ENCODE data around the gene SIK2.

Gene SIK2

DNA sequence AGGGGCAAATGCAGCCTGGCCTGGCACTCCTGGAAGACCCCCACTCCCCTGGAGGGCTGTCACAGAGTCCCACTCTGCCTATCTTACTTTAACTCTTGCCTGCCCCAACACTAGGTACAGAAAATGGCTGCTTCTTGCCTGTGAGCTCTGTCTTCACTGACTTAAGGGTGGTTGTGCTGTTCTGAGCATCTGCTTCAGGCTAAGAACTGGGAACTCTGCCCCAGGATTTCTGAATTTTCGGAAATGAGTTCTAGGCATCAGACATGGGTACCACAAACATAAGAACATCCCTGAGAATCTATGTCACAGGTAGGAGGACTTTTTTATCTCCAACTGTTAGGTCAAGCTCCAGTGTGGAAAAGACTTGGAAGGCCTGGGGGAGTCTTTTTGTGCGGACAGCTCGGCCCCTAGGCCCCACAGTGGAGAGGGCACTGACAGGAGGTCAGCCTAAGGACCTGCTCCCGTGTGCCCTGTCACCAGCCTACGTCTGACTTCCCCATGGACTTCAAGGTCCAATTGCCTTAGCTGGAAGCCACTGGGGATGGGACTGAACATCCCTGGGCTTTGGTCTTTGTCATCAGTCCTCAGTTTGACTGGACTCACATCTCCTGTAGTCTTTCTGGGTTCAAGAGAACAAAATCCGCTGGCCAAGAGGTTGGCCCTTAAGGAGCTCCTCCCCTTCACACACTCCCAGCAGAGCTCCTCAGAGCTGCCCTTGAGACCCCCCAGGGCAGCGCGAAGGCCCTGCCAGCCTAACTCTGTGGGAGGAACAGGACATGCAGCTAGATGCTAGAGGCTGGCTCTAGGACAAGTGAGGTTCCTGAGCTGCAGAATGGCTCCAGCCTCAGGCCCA, 132.1 kb downstream of the SIK2 start:
- TF ChIP-seq, protein P1, sequence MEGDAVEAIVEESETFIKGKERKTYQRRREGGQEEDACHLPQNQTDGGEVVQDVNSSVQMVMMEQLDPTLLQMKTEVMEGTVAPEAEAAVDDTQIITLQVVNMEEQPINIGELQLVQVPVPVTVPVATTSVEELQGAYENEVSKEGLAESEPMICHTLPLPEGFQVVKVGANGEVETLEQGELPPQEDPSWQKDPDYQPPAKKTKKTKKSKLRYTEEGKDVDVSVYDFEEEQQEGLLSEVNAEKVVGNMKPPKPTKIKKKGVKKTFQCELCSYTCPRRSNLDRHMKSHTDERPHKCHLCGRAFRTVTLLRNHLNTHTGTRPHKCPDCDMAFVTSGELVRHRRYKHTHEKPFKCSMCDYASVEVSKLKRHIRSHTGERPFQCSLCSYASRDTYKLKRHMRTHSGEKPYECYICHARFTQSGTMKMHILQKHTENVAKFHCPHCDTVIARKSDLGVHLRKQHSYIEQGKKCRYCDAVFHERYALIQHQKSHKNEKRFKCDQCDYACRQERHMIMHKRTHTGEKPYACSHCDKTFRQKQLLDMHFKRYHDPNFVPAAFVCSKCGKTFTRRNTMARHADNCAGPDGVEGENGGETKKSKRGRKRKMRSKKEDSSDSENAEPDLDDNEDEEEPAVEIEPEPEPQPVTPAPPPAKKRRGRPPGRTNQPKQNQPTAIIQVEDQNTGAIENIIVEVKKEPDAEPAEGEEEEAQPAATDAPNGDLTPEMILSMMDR (IDR thresholded peaks at IDR 0.05; ENCODE audit: control extremely low read depth, extremely low read depth, low read depth, missing control alignments) = no peak
- no peak for DNase-seq (ENCODE audit: extremely low spot score)
- ChIA-PET CTCF (interaction anchor here (1.1 to 1.7 kb wide), 4 partner anchors 9 to 43 kb away, joined by 3 to 4 read pairs (median 4); no protein-coding TSS in a partner anchor), POLR2A (no interaction called here)

DNA sequence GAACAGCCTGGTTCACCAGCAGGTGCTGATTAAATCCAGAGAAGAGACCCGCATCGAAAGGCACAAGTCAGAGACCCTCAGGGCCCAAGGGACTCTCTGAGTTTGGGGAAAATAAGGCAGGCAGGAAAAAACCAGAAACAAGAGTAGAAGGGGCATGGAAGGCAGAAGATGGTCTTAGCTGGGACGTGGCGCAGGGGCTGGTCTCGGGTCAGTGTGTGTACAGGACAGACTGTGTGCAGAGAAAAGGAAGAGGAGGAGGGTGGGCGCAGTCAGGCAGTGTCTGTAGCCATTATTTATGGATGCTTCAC, 132.7 kb downstream of the SIK2 start:
- DNase-seq (ENCODE audit: extremely low spot score) = no peak
- CTCF ChIA-PET = interaction anchor here (1.1 to 1.7 kb wide), 4 partner anchors 8 to 43 kb away, joined by 3 to 4 read pairs (median 4); no protein-coding TSS in a partner anchor
- TF ChIP-seq, protein P1 (IDR thresholded peaks at IDR 0.05; ENCODE audit: control extremely low read depth, extremely low read depth, low read depth, missing control alignments) = no peak
- POLR2A ChIA-PET = no interaction called here

DNA sequence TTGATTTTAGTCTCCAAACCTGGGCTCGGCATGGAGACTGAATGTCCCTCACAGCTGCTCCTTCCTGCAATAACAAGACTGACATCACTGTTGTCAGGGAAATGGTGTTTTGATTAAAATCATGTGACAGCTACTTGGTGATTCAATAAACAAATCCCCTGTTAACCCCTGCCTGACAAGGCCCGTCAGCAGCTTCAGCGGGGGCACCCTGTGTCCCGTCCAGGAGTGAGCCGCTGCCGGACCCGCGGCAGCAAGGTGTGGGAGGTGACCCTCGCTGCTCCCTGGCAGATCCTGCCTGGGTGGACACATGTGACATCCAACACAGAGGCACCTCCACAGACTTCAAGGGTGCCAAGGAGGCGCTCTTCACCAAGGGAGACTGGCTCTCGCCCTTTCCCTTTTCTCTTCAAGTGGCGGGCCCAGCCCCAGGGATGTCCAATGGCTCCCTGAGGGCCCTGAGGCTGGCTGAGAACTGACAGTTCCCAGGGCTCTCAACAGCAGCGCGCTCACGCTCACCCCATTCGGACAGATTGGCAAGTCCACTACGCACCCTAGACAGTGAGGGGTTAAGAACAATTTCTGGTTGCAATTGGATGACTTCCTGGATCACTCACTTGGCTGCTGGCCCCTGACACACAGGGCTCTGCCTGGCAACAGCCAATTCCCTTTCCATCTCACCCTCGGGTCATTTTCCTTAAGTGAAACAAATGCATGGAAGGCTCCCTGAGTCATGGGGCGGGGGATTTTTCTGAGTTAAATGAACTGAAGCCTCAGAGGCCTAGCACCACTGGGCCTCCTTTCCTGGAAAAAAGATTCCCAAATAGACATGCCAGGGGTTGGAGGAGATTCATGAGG, 133.2 kb downstream of the SIK2 start:
- DNase-seq (ENCODE audit: extremely low spot score) = no peak
- CTCF ChIA-PET = interaction anchor here (1.1 to 1.3 kb wide), 2 partner anchors 13 to 42 kb away, joined by 4 read pairs; no protein-coding TSS in a partner anchor
- TF ChIP-seq, protein P1 (IDR thresholded peaks at IDR 0.05; ENCODE audit: control extremely low read depth, extremely low read depth, low read depth, missing control alignments) = no peak
- POLR2A ChIA-PET = no interaction called here

DNA sequence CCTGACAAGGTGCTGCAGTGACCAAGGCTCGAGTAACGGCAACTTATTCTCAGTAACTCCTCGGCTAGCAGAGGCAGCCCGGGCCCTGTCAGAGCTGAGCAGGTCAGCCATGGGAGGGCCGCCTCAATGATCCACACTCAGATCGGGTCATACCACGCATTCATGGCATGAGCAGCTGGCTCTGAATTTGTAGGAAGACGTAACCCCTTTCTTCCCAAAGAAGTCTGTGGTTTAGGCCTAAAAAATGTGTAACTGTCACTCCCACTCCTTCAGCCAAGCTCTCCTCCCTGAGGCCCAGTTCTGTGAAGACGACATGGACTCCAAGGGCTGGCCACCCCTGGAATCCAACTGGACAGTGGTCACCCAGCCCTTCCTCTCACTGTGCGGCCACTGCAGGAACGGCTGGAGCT, 133.9 kb downstream of the SIK2 start:
- TF ChIP-seq, protein P1 (IDR thresholded peaks at IDR 0.05; ENCODE audit: control extremely low read depth, extremely low read depth, low read depth, missing control alignments) = no peak
- POLR2A ChIA-PET = no interaction called here
- no peak for DNase-seq (ENCODE audit: extremely low spot score)
- CTCF ChIA-PET = interaction anchor here (1.3 kb wide), 1 partner anchor 42 kb away, joined by 4 read pairs; no protein-coding TSS in a partner anchor

- TF ChIP-seq, protein P1 (IDR thresholded peaks at IDR 0.05; ENCODE audit: control extremely low read depth, extremely low read depth, low read depth, missing control alignments) = no peak
- DNase-seq (ENCODE audit: extremely low spot score) = no peak
- POLR2A ChIA-PET = no interaction called here
- CTCF ChIA-PET = interaction anchor here (1.3 kb wide), 1 partner anchor 41 kb away, joined by 4 read pairs; no protein-coding TSS in a partner anchor
These were observed 134.6 kb downstream of the SIK2 start for GRCh38 chr11:111736621-111737443.
